NCI-H1436 treated with DMSO at 0.1 percent for 48 hours (cell line): Measurements from ENCODE around the gene MACROH2A1.

Experiments used
- DNase-seq: peaks from one replicate; lab custom pipeline; 2025; lab: John Stamatoyannopoulos, UW

MACROH2A1 gene

GRCh38 chr5:135398855-135399793 lies at the start of gene MACROH2A1:
TSS of gene MACROH2A1 (minus strand) at chr5:135399231. CDS start at chr5:135389093, 10,138 bp downstream.
- no peak for DNase-seq

GRCh38 chr5:135448071-135448739 lies 49.2 kb upstream of the MACROH2A1 start:
- DNase-seq: no peak

- no peak for DNase-seq
These were observed 48.4 kb upstream of the MACROH2A1 start, which contains the start of gene DCANP1 for GRCh38 chr5:135447298-135447929. TSS of gene DCANP1 (minus strand) at chr5:135447348. CDS start at chr5:135447108, 240 bp downstream.

DNA sequence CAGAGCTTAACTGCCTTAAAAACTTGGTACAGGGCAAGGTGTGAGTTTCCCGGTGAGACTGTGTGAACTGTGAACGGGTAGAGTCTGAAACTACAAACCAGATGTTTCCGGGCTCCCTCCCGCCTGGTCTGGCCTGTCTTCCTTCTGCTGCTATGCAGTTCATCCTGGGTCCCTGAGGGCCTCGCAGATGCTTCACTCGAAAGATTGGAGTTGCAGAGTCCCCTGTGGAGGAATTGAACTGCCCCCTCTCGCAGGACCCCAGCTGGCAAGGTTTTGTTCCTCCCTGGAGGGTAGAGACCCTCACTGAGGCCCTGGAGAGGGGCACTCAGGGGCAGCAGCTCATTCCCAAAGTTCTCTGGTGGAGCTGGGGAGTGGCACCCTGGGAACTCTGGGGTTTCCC lies 47.6 kb upstream of the MACROH2A1 start:
- no peak for DNase-seq

- no peak for DNase-seq
These were observed 47.2 kb upstream of the MACROH2A1 start for GRCh38 chr5:135446206-135446605.

DNA sequence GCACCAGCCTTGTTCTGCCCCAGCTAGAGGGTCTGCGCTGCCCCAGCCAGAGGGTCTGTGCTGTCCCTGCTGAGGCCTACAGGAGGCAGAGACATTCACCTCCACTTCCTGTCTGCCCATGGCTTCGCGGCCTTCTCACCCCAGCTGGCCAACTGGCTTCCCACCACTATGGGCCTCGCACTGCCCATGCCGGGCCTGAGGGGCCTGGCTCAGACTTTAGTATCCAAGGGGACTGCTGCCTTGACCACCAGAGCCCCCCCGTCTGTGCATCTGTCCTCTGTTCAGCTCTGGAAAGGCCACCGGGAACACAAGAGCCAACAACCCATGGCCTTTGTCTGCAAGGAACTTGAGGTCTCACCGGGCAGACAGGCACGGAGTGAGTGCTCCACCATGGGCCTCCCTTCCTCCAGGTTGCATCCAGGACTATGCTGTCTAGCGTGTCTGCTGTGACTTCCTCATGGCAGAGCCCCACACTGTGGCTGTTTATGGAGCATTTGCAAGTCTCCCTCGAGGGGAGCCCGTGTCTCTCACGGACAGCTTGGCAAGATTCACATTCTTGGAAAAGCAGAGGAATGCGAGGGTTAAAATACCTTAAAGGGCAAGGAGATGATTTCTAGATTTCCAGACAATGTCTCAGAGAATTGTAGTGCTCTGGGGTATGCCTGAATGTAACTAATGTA lies 46.4 kb upstream of the MACROH2A1 start:
- DNase-seq: no peak

DNA sequence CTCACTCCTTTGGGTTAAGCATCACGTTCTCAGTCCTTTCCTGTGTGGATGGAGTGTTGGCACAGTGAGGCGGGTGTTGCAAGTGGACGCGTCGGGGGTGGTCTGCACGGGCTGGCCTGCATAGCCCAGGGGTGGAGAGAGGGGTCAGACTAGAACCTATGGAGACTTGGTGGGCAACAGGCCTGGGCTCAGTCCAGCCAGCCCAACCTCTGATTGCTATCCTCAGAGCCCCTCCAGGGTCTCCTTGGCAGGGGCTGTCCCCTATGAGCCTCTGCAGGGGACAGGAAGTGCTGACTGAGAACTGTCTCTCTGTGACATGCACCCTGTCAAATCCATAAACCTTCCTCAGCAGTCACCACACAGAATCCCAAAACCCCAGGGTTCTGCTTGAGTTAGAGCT lies 45.9 kb upstream of the MACROH2A1 start:
- no peak for DNase-seq

DNA sequence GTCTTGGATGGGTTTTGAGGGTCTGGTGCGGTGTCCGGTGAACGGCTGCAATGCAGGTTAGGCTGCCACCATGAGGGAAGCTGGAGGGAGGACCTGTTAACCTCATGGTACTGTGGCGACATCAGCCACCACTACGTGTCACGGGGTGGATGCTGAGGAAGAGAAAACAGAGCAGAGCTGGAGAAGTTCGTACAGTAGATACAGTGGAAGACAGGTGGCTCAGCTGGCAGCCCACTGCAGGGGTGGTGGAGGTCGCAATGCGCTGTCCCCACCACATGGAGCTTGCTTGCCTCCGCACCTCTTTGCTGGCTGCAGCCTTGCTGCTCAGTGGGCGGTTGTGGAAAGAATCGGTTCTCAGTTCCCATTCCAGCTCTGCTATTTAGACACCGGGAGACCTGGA lies 45.3 kb upstream of the MACROH2A1 start:
- DNase-seq: no peak

DNA sequence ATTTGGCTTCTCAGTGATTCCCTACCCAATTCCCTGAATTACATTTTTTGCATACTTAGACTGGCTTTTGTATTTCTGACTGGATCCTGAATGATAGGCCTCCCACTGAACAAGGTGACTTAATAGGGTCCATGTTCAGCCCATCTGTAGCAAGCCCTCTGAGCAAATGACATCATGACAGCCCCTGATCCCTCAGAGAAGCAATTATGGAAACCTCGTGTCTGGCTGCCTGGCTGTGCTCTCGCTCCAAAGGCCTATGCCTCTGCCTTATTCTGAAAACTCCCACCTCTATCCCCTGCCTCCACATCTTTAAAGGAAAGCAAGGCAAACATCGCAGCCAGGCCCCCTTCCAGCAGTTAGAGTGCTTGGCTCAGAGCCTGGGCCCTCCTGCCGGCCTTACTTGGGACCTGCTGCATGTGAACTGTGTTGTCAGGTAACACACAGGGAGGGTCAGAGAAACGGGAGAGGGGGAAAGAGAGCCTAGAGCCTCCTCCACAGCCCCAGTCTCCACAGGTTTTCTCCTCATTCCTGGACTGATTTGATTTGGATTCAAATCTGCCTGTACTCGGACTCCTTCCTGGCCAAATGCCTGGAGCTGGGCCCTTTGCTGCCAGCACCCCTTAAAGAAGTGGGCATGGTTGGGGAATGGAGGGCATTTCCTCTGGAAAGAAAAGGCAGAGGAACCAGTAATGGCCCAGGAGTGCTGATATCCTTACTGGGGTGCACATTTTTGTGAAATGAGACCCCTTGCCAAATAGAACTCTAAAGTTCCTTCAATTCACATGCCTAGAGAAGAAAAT lies 44.3 kb upstream of the MACROH2A1 start:
- DNase-seq: no peak

GRCh38 chr5:135442431-135443160 lies 43.6 kb upstream of the MACROH2A1 start:
- no peak for DNase-seq

DNA sequence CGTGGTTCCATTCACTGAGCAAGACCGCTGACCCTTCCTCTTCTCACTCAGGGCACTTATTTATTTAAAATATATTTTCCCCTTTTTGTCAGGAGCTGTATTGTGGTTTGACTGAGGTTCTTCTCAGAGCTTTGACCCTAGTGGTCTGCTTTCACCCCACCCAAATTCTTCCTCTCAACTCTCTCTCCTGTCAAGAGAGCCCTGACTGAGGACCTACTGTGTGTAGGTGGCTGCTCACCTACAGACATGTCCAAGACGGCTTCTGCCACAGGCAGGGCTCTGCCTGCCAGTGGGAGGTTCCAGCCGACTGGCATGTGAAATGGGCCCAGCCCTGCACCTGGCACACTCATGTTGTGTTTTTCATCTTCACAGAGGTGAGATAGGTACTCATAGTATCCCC lies 42.9 kb upstream of the MACROH2A1 start:
- DNase-seq: no peak

DNA sequence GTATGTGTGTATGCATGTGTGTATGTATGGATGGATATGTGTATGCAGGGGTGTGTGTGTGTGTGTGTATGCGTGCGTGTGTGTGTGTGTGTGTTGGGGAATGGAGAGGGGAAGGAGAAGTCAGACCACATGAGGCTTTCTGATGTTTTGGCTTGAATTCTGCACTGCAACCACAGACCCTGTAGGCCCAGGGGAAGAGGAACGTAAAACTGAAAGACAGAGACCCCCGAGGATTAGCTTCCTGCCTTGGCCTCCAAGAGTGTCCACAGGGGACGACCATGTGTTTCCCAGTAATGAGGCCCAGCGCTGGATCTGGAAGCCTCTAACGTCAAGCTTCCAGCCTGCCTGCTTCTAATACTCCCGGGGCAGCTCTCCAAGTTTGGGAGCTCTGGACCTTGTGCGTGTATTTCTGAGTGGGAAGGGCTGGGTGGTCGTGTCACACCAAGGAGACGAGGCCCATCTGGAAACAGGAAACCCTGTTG lies 42.4 kb upstream of the MACROH2A1 start:
- DNase-seq: no peak

GRCh38 chr5:135440916-135441315 lies 41.9 kb upstream of the MACROH2A1 start:
- no peak for DNase-seq

GRCh38 chr5:135439231-135440205 lies 40.5 kb upstream of the MACROH2A1 start:
- no peak for DNase-seq

- no peak for DNase-seq
These were observed 39.7 kb upstream of the MACROH2A1 start for GRCh38 chr5:135438636-135439221.

- DNase-seq: no peak
These were observed 38.9 kb upstream of the MACROH2A1 start for GRCh38 chr5:135437796-135438560.

DNA sequence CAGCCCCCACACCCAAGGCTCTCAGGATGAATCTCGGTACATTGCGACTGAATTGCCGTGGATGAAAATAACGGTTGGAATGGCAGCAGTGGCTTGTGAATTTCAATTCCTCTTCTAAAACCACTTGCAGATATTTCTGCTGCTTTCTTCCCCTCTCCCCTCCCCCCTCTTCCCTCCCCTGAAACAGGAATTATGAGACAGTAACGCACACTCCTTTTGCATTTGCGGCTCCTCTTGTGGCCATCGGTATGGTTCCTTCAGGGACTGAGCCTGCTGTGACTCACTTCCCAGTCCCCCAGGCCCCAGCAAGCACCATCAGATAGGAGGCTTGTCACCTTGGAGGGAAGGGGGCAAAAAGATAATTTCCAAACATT lies 38.4 kb upstream of the MACROH2A1 start:
- DNase-seq: no peak

DNA sequence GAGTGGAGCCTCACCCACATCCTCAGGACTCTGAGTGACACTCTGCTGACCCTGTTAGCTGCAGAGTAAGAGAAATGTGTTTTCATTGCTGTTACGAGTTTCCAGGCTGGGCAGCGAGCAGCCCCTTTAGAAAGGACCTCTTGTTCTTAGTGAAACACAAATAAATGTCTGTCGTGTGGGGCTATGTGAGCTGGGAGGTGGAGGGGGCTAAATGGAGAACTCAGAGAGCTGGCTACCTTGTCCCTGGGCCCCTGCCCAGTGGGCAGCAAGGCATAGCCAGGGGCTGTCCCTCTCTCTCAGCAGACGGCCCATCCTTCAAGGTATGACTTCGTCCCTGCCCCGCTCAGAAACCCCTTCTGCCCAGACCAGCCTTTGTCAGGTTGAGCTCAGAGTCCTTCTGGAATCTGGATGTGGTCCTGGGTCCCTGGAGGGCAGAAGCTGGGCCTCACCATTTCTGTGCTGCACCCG lies 38.0 kb upstream of the MACROH2A1 start:
- DNase-seq: no peak
